Measurements from ENCODE around the gene PEAR1.

The PEAR1 gene

DNA sequence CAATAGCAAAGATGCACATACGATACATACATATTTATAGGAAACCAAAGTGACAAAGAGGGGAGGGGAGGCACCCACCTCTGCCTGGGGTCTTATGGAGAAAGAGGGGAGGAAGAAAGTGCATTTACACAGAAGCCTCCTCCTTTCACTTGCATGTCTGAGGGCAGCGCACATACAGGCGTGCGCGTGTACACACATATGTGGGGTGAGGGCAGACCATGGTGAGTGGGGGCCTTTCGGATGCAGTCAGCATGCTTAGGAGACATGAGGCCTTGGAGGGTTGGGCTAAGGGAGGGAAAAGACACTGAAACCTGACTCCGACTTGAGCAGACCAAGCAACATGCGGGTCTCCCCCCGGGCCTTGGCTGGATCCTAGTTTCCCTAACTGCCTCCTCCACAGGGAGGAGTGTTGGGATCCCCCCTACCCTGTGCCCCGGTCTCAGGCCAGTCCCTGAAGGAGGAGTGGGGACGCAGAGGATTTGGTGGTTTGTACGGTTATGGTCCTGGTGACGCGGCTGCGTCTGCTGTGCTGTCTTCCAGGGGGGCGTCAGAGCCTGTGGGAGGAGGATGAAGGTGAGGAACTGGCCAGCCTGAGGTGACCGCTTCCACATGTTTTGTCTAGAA, 42.1 kb downstream of the PEAR1 start:
- H3K4me3 ChIP-seq (ENCODE audit: low read depth, low read length), result no peak overlapping the region
- TF ChIP-seq, protein P1, sequence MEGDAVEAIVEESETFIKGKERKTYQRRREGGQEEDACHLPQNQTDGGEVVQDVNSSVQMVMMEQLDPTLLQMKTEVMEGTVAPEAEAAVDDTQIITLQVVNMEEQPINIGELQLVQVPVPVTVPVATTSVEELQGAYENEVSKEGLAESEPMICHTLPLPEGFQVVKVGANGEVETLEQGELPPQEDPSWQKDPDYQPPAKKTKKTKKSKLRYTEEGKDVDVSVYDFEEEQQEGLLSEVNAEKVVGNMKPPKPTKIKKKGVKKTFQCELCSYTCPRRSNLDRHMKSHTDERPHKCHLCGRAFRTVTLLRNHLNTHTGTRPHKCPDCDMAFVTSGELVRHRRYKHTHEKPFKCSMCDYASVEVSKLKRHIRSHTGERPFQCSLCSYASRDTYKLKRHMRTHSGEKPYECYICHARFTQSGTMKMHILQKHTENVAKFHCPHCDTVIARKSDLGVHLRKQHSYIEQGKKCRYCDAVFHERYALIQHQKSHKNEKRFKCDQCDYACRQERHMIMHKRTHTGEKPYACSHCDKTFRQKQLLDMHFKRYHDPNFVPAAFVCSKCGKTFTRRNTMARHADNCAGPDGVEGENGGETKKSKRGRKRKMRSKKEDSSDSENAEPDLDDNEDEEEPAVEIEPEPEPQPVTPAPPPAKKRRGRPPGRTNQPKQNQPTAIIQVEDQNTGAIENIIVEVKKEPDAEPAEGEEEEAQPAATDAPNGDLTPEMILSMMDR (IDR thresholded peaks at IDR 0.05; ENCODE audit: low read depth, low read length), result no peak

DNA sequence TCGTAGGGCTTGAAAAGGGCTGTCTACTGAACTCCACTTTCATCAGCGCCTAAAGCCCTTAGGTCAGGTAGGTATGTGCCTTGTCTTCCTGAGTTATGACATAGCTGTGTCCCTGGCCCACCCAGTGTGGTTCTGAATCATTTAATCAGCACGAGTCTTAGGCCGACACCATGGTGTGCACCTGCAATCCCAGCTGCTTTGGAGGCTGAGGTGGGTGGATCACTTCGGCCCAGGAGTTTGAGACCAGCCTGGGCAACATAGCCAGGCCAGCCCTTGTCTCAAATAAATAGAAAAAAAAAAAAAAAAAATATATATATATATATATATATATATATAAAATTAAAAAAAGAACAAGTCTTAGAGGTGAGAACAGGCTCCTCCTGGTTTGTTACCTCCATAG, 42.7 kb downstream of the PEAR1 start:
- TF ChIP-seq, protein P1 (IDR thresholded peaks at IDR 0.05; ENCODE audit: low read depth, low read length), result no peak
- H3K4me3 ChIP-seq (ENCODE audit: low read depth, low read length), result no peak overlapping the region

DNA sequence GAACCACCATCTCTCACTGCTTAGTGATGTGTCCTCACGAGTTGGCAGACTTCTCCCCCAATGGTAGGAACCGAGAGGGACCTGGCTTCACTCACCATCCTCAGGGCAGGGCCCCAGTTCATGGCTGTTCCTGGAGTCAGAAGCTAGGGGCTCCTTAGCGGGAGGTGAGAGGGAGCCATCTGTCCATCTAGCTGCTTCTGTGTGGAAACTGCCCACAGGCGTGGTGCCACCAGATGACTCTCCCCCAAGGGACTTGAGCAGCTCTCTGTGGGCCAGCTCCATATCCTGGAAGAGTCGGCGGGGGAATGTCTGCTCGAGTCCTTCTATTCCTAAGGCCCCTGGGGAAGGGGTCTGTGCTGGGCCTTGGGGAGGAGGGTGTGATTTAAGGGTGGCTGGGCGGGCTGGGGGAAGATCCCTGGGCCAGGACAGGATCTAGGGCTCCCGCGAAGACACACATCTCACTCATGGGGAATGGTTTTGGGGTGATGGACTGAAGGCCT, 43.3 kb downstream of the PEAR1 start:
- TF ChIP-seq, protein P1 (IDR thresholded peaks at IDR 0.05; ENCODE audit: low read depth, low read length), result no peak
- H3K4me3 ChIP-seq (ENCODE audit: low read depth, low read length), result no peak overlapping the region

DNA sequence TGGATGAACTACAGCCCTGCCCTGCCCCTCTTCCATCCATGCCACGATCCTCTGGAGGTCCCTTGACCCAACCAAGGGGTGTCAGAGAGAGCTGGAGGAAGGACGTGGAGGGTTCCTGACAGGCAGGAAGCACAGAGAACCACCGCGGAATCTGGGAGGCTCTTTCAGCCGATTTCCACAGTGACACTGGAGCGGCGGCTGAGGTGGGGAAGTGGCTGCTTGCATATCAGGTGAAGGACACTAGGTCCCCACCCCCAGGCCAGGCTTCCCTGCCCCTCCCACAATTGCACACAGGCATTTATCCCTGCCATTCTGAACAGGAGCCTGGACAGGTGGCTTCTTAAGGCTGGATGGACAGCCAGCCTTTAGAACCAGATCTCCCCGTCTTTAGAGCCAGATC, 44.4 kb downstream of the PEAR1 start:
- TF ChIP-seq, protein P1 (IDR thresholded peaks at IDR 0.05; ENCODE audit: low read depth, low read length), result no peak
- H3K4me3 ChIP-seq (ENCODE audit: low read depth, low read length), result no peak overlapping the region

DNA sequence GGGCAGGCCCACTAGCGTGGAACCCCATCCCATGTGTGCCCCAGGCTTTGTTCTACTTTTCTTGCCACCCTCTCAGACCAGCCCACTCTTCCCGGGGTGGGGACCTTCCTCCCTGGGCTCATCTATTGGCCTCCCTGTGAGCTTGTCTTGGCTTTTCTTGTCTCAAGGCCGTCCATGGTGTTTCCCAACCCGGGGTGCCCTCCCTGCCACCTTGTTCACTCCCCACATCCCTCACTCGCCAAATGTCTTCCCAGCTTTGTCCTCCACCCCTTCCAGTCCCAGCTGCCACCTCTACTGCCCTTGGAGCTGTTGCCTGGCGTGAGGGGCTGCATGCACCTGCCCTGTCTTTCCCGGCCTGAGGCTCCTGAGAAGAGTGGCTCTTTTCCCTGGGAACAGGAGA, 45.3 kb downstream of the PEAR1 start:
- no peak overlapping the region for H3K4me3 ChIP-seq (ENCODE audit: low read depth, low read length)
- TF ChIP-seq, protein P1 (IDR thresholded peaks at IDR 0.05; ENCODE audit: low read depth, low read length), result no peak

DNA sequence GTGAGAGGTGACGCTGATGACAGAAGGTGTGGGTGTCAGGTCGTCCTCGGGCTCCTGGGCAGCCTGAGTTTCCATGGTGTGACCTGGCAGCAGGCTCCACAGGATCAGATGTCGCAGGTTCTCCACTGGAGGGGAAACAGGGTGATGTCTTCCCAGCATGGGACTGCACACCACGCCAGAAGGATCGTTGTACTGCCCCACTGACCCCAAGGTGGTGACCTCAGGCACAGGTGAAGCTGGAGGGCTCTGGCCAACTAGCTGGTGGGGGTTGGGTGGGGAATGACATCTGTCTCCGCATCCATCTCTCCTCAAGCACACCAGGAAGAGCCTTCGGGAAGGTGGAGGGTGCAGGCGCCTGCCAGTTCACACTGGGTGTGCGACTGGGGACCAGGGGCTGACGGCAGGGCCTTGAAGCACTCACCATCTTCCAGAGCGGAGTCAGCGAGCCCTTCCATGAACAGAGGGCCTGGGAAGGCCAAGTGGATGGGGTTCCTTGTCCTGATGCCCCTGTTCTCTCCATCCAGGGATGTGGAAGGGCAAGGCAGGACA, 46.3 kb downstream of the PEAR1 start:
- TF ChIP-seq, protein P1 (IDR thresholded peaks at IDR 0.05; ENCODE audit: low read depth, low read length), result no peak
- no peak overlapping the region for H3K4me3 ChIP-seq (ENCODE audit: low read depth, low read length)

DNA sequence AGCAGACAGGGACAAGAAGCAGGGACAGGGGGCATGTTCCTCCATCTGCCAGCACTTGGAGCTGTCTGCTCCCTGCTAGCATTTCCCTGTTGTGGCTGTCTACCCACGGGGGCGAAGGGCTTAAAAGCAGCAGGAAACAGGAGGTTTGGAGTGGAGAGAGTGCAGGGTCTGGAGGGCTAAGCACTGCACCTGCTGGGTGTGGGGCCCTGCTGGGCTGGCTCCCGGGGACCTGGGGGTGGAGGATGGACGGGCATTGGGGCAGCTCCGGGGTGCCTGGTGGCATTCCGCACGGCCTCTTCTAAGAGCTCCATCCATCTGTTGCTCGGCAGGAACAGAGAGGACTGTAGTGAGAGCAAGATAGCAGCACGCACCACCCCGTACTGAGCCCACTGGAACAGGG, 48.2 kb downstream of the PEAR1 start:
- TF ChIP-seq, protein P1 (IDR thresholded peaks at IDR 0.05; ENCODE audit: low read depth, low read length), result no peak
- H3K4me3 ChIP-seq (ENCODE audit: low read depth, low read length), result no peak overlapping the region

Measured in WI38 (cell line).